ENCODE data around the gene ATP2C2. TPM values are rescaled to one million over a fixed set of nuclear protein-coding genes. Genes with fewer than 3 reads are reported as not detected.

The ATP2C2 gene
- under 1 TPM in 1 of 4 donors, not detected in 3; 0.86 TPM for total RNA-seq

GRCh38 chr16:84368308-84368996, at the start of gene ATP2C2:
TSS of gene ATP2C2 (plus strand) at chr16:84368538. CDS start at chr16:84368616, 78 bp downstream.
- Histone ChIP-seq H3K4me3 (peak within 1 kb of the TSS in 1 of 4 donors; percentile 35), H3K27me3 (peaks cover 4 to 67% (median 25%) of the 10 kb centered on the region in 4 donors), H3K27ac (replicated peaks in 1 of 4) (no peak within 1 kb of the TSS), H3K36me3 (no peaks in the 10 kb centered on the region), H3K9me3 (no peaks in the 10 kb centered on the region), H3K4me1 (peaks cover 9 to 11% (median 9%) of the 10 kb centered on the region in 4 donors)
- intact Hi-C loops (cut with DNase I), result no loop called here
- no peak for DNase-seq (ENCODE audit: extremely low spot score)
- TF ChIP-seq CTCF (IDR thresholded peaks at IDR 0.05) (no peak), POLR2AphosphoS5 (IDR thresholded peaks at IDR 0.05) (no peak), POLR2A (IDR thresholded peaks at IDR 0.05; ENCODE audit: low read depth) (no peak), EP300 (IDR thresholded peaks at IDR 0.05) (no peak)
- 2% methylated on average over 8 of the region's 66 CpGs for WGBS

- WGBS, result 93% methylated on average over 9 of the region's 24 CpGs
- no peak for DNase-seq (ENCODE audit: extremely low spot score)
- peaks cover 0 to 8% (median 7%) of the 10 kb centered on the region in 4 donors for H3K9me3 ChIP-seq
- H3K36me3 ChIP-seq, result no peaks in the 10 kb centered on the region
- no peak overlapping the region for H3K4me3 ChIP-seq
- H3K27ac ChIP-seq (replicated peaks in 1 of 4), result no peak overlapping the region
- no peak for TF ChIP-seq EP300 (IDR thresholded peaks at IDR 0.05)
- no peak for TF ChIP-seq POLR2A (IDR thresholded peaks at IDR 0.05; ENCODE audit: low read depth)
- TF ChIP-seq POLR2AphosphoS5 (IDR thresholded peaks at IDR 0.05), result no peak
- no peak for TF ChIP-seq CTCF (IDR thresholded peaks at IDR 0.05)
- H3K27me3 ChIP-seq, result peaks cover 0 to 3% (median 0%) of the 10 kb centered on the region in 4 donors
- intact Hi-C loops (cut with DNase I), result no loop called here
- H3K4me1 ChIP-seq, result no peaks in the 10 kb centered on the region
Measured at GRCh38 chr16:84319146-84319760, 49.1 kb upstream of the ATP2C2 start.

- Histone ChIP-seq H3K4me1 (no peaks in the 10 kb centered on the region), H3K4me3 (no peak overlapping the region), H3K27me3 (no peaks in the 10 kb centered on the region), H3K27ac (replicated peaks in 1 of 4) (no peak overlapping the region), H3K36me3 (no peaks in the 10 kb centered on the region), H3K9me3 (peaks cover 0 to 8% (median 7%) of the 10 kb centered on the region in 4 donors)
- TF ChIP-seq CTCF (IDR thresholded peaks at IDR 0.05) (no peak), POLR2AphosphoS5 (IDR thresholded peaks at IDR 0.05) (no peak), POLR2A (IDR thresholded peaks at IDR 0.05; ENCODE audit: low read depth) (no peak), EP300 (IDR thresholded peaks at IDR 0.05) (no peak)
- no peak for DNase-seq (ENCODE audit: extremely low spot score)
- intact Hi-C loops (cut with DNase I), result no loop called here
- WGBS, result 94% methylated on average over 5 of the region's 5 CpGs
Measured at GRCh38 chr16:84320511-84320910, 47.8 kb upstream of the ATP2C2 start.

- Histone ChIP-seq H3K4me3 (no peak overlapping the region), H3K27ac (replicated peaks in 1 of 4) (no peak overlapping the region), H3K4me1 (no peaks in the 10 kb centered on the region), H3K27me3 (peaks cover 0 to 9% (median 0%) of the 10 kb centered on the region in 4 donors), H3K36me3 (no peaks in the 10 kb centered on the region), H3K9me3 (peaks cover 0 to 8% (median 7%) of the 10 kb centered on the region in 4 donors)
- intact Hi-C loops (cut with DNase I), result no loop called here
- WGBS, result 42% methylated on average over 4 of the region's 4 CpGs
- TF ChIP-seq POLR2A (IDR thresholded peaks at IDR 0.05; ENCODE audit: low read depth) (no peak), EP300 (IDR thresholded peaks at IDR 0.05) (no peak), CTCF (IDR thresholded peaks at IDR 0.05) (no peak), POLR2AphosphoS5 (IDR thresholded peaks at IDR 0.05) (no peak)
- DNase-seq (ENCODE audit: extremely low spot score), result no peak
Measured at GRCh38 chr16:84321932-84322331, 46.4 kb upstream of the ATP2C2 start.
